ENCODE results near the gene HNMT.

HNMT gene

GRCh38 chr2:138063181-138063580, 98.9 kb downstream of the HNMT start:
- H3K79me2 ChIP-seq (ENCODE audit: control insufficient read depth, low read length): no peaks in the 10 kb centered on the region
- H3K4me3 ChIP-seq (ENCODE audit: low read length): no peak overlapping the region
- TF ChIP-seq EZH2phosphoT487 (IDR thresholded peaks at IDR 0.05; ENCODE audit: borderline replicate concordance, low read length) (no peak), CTCF (IDR thresholded peaks at IDR 0.05; ENCODE audit: low read depth, low read length, poor library complexity, severe bottlenecking) (no peak)
- H3K4me1 ChIP-seq (ENCODE audit: control insufficient read depth, low read length): no peaks in the 10 kb centered on the region
- no peaks in the 10 kb centered on the region for H3K27me3 ChIP-seq (ENCODE audit: control insufficient read depth, low read length)
- no peaks in the 10 kb centered on the region for H3F3A ChIP-seq (ENCODE audit: control insufficient read depth, insufficient read depth)
- no peak overlapping the region for H3K27ac ChIP-seq (ENCODE audit: low read depth, low read length)
- H3K9me2 ChIP-seq (replicated peaks; ENCODE audit: control insufficient read depth, low read length): no peaks in the 10 kb centered on the region
- no peaks in the 10 kb centered on the region for H3K36me3 ChIP-seq (ENCODE audit: control insufficient read depth, low read length)
- no peak overlapping the region for H3K4me2 ChIP-seq (ENCODE audit: low read length)
- no peaks in the 10 kb centered on the region for H4K20me1 ChIP-seq (ENCODE audit: control insufficient read depth, insufficient read depth, low read depth, low read length)
- H3K9me3 ChIP-seq (ENCODE audit: control insufficient read depth, insufficient read depth, low read length): no peaks in the 10 kb centered on the region
